EH (cell line): ENCODE data around the gene HACD4.
"Not testable (repeated sequence)": the region's sequence is repeated elsewhere in the genome, so short reads cannot be mapped to it uniquely, and the experiment has no call there.

Experiments used
- DNase-seq: peaks from one replicate; pipeline ENCODE4 v3.0.0-alpha.2; 2015; ENCODE audit warnings: low read depth

HACD4 gene

DNA sequence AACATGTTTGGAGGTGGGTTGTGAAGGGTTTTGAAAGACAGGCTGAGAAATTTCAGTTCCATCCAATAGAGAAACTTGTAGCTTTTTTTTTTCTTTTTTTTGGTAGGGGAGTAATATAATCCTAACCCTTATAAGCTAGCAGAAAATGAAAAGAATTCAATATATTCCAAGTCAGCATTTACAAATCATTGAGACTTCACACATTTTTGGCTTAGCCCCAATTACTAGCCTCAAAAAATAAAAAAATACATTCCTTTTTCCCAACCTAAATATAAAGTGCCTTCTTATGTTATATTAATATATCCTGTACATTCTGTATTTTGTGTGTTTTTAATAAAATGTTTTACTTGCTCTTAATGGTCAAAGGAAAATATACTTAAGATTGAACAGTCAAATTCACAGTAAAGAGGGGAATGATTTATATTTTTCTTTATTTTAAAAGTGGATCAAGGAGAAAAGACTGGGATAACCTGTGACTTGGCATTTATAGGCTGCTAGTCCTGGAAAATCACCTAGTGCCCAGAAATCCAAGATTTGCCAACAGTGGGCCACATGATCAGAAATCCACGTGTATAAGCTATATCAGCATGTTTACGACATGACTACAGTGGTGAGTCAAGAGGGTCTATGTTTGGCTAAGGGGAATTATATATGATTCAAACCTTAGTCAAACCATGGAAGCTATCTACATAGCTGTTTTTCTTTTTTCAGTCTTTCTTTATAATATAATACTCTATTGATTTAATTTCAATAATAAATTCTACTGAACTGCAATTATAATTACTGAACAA, 14.5 kb downstream of the HACD4 start:
- peak; percentile 61 for DNase-seq

DNA sequence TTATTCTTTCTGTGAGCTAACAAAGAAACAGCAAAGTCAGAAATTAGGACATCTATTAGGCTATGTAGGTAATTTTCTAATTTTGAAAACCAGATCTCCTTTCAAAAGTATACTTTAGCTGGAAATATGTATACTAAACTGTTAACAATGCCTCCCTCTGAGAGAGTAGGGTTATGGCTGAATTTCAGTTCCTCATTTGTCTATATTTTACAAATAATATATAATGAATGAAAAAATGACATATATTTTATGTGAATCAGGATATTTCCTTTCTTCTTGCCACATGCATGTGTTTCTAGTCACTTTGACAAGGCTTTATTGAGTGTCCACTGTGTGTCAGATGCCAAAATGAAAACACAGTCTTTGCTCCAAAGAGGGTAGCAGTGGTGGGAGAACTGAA, 15.4 kb downstream of the HACD4 start:
- no peak for DNase-seq

DNA sequence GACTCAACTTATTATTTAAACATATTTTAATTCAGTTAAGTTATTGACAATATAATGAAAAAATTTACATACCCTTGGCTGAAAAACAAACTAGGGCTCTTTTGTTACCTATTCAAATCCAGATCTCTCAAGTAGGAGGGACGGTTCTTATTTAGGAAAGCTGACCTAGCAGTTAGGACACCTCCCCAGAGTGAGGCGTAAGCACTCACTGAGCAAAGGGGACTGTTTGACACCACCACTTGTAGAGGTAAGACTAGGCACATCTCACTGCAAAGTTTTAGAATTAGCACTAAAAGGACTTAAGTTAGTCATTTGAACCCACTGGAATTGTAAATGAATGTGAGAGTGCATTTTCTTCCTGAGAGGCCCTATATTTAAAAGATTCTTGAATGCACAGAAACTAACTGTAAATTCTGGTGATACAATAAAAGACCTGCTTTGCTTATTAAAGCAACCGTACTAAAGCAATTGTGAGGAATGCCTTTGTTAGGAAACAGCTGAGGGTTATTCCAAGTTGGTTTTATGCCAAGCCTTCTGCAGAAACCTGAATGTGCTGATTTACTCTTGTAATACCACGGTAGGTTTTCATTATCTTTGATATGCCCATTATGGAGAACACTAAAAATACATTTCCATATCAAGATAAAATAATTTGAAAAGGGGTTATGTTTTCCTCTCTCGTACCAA, 16.2 kb downstream of the HACD4 start:
- no peak for DNase-seq

DNA sequence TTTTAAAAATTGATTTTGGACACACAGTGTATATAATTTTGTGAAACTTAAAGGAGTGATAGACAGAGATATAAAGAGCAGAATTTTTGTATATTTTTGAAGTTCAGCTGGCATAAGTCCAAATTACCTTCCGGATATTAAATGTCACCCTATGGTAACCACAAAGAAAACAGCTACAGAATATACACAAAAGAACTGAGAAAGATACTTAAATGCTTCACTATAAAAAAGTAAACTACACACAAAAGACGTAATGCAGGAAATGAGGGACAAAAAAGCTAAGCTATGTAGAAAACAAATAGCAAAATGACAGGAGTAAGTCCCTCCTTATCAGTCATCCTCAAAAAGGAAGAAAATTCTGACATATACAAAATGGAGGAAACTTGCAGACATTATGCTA, 29.4 kb downstream of the HACD4 start:
- no peak for DNase-seq

DNA sequence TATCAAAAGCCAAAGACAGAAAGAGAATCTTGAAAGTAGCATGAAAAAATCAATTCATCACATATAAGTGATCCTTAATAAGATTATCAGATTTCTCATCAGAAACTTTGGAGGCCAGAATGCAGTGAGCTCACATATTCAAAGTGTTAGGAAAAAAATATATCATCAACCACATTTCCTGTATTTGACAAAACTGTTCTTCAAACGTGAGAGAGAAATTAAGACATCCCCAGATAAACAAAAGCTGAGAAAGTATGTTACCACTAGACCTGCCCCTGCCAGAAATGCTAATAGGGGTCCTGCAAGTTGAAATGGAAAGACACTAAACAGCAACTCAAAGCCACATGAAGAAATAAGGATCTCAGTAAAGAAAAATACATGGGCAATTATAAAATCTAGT, 29.9 kb downstream of the HACD4 start:
- DNase-seq, result no peak

DNA sequence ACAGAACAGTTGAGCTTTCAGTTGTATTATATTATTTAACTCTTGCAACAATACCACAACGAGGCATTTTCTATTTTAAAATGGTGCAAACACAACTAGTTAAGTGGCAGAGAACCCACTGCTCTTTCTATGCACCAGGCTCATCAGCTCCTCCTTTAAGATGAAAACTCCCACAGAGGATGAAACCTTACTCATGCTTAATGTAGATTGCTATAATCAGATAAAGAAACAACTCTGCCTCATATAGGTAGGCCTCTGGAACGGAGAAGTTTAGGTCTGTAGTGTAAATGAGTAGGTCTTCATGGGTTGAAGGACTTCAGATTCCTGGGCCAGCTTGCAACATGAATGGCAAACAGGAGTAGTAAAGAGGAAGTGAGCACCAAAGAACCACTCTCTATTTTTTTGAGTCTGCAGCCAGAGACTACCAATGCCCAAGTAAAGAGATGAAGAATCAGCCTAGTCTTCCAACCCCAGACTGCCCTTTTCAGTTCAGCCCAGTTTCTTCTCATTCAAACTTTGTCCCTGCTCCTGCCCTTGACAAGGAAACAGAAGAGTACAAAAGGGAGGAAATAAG, 33.9 kb downstream of the HACD4 start:
- no peak for DNase-seq

DNA sequence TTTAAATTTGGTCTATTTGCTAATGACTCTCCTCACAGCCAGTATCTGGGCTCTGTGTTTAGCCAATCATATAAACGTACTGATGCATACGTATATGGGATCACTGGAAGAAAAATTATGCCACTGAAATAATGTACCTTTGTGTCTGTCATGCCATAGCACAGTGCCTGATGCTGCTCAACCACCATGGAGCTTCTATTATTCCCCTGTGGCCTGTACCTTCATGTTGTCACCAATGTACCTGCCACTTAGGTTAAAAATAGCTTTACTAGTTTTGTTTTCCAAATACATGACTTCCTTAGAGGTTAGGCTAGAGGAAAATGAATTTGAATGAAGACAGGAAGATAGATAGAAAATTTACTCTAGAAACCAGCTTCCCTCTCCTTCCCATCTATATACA, 34.6 kb downstream of the HACD4 start:
- DNase-seq, result no peak

DNA sequence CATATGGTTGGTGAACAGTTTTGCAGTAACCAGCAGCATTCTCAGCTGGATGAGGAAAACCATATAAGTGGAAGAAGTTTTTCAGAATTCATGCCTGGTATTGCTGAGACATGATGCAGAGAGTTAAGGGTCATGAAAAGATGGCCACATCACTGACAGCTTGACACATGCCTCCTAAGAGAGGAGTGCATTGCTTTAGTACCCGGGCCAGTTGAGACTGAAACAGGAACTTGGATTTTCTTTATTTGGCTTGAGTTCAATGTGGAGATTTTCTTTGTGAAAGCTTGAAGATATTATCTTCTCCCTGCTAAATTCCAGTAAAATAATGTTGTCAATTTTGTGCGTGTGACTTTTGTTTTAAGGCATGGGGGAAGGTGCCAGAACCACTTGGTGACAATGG, 35.8 kb downstream of the HACD4 start:
- no peak for DNase-seq

DNA sequence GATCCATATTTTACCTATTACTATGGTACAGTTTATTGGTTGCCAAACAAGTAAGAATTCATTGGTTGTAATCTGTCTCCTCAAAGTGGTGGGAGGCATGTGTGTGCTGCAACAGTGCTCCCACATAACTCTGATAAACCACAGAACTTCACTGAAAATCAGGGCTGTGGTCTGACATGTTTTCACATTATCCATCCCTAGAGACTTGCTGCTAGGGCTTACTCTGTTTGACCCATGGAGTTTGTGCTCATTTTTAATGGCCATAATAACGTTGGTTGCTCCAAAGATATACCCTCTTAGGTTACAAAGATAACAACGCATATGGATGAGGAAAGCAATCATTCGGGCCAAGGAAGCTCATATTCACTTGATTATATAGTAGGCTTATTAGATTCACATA, 37.0 kb downstream of the HACD4 start:
- DNase-seq, result no peak

DNA sequence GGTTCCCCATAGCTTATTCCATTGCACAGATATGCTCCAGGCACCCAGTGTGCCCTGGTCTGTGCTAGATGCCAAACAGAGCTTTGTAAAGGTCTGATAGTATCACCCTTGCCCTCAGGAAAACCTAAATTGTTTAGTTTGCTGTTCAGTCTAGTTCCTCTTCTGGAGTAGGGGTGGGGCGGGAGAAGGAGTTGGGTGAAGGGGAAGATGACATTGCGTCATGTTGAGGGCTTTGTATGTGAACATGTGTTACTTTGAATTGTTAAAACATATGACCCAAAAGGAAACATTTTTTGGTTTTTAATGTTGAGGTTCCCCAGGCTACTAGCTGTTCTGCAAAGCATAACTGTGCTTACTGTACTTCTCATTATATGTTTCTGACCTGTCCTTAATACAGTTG, 40.6 kb downstream of the HACD4 start:
- DNase-seq, result no peak

DNA sequence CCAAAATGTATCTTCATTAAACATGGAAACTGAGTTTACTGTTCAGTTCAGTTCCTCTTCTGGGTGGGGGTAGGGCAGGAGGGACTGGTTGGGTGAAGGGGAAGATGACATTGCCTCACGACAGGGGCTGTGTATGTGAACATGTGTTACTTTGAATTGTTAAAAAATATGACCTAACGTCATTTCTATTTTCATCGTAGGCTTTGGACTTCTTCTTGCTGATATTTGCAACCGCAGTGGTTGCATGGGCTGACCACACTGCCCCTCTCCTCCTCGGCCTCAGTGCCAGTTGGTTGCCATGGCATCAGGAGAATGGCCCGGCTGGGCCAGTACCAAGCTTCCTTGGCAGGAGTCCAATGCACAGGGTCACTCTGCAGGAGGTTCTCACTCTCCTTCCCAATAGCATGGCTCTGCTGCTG, 41.5 kb downstream of the HACD4 start:
- no peak for DNase-seq

DNA sequence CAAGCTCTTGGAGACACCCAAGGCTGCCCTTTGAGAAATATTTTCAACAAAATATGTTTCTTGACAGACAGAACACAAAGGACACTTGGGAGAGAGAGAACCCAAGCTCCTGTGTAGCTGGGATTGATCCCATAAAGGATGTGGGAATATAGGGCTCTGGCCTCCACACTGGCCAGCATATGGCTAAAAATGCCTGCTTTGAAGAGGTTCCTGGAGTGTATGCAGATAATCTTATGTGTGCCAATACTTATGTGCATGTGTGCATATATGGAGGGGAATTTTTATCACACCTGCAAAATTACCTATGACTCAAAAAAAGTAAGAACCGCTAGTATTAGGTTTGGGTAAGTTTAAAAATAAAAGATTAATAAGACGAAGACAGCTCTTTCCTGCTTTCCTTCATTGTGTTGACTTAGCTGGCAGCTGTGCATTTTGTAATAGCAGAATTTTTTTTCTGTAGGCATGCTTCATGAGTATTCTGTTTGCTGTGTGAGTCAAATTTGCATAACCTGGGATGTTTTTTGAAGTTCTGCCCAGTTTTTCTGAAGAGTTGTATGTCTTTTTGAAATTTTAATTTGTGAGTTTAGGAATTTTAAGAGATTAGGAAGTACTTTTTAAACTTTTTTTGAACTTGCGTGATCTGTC, 42.6 kb downstream of the HACD4 start:
- peak; percentile 5 for DNase-seq

DNA sequence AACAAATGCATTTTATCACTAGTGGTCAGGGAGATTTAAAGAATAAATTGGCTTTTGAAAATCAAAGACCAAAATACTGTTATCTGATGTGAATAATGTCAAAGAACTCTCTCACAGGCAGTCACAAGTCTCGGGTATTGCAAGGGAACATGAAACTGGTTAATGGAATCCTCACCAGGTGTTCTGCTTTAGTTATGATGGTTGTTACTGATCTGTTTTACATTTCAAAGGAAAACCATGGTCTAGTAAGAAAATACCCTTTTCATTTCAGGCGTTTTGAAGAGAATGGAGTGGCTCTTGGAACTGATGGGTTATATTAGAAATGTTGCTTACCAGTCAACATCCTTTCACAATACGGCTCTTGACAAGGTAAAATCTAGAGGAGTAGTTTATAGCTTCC, 43.4 kb downstream of the HACD4 start:
- DNase-seq, result no peak

DNA sequence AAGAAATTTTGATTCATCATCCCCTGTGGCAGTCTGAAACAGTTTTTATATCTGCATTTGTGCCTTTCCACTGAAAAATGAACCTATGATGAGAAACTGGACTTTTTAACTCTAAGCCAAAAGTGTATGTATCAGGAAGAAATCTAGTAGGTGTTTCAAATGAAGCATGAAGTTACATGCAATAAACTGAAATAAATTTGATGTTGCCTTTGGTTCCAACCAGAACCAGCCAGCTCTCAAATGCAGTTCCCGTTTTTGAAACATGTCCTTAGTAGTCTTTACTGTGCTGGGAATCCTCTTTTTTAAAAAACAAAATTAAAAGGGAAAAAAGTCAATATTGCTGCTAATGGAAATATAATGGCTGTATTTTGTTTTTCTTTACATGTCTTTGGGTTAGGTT, 43.9 kb downstream of the HACD4 start:
- no peak for DNase-seq

DNA sequence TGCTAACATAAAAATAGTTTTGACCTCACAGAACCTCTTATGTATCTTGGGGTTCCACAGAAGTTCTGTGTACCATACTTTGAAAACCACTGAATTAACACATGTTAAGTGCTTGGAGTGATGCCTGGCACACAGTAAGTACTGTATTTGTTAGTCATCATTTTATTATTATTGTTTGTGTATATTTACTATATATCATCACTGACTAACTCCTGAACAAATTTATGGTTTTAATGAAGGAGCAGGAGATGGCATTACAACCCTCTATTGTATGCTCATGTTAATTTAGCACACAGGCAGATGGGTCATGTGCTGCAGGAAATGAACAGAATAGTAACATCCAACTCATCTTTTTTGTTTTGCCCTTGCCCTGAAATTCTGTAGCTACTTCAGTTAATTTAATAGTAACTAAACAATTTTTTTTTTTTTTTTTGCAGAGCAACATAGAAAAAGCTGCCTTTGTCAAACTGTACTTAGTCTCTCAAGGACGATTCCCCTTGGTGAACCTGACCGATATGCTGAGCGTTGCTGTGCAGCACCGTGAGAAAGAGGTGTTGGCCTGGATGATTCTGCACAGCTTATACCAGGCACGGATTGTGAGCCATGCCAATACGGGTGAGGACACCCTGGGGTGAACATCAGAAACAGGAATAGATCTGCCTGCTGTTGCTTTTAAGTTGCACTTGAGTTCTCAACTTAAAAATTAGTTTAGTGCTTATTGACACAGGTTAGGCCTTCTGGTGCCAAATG, 45.4 kb downstream of the HACD4 start:
- DNase-seq, result no peak

DNA sequence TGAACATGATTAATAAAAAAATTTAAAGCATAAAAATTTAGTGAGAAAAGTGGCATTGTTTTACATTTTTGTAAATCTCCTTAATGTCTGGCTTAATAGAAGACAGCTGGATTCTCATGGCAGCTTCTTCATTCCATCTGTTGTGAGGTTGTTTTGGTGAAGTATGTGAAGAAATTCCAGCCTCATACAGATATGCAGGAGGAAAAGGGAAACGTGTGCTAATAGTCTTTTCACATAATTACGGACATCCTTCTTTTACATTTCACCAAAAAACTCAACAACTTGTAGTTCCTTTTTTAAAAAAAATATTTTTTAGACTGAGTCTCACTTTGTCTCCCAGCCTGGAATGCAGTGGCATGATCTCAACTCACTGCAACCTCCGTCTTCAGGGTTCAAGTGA, 46.9 kb downstream of the HACD4 start:
- DNase-seq, result peak; percentile 56

DNA sequence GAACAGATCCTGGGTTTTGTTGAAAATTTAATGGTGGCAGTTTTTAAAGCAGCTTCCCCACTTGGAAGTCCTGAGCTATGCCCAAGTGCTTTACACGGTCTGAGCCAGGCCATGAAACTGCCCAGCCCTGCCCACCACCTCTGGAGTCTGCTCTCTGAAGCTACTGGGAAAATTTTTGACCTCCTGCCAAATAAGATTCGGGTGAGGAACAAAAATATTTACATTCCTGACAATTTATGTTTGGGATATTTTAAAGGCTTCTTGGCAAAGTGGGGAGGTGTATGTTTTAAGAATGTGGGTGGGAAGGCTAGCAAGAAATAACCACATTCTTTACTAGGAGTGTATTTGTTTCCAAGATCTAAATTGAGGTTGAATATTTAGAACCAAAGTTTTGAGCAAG, 50.0 kb downstream of the HACD4 start:
- peak; percentile 94 for DNase-seq

DNA sequence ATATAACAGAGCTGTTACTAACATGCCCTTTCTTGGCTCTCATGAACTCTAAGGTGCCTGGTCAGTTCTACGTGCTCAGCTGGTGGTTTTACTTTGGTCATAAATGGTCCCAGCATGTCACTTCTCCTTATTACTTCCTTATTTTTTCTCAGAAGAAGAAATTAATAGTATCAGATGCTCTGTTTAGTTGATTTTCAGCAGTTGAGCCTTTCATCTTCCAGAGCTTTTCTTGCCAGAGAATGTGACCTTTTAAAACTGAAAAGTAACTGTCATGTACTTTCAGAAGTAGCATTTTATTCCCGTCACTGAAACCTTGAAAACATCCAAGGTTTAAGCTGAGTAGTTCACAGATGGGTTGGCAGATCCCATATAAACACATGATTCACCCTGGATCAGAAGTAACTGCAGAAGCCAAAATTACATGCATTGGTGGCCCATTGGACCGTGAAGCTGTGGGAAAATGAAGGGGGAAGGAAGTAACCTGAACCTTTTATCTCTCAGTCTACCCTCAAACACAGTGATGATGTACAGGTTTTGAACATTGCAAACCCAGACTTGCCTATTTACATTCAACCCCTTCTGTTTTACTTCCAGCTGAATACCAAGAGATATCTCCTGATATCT, 50.5 kb downstream of the HACD4 start:
- DNase-seq, result peak; percentile 87

DNA sequence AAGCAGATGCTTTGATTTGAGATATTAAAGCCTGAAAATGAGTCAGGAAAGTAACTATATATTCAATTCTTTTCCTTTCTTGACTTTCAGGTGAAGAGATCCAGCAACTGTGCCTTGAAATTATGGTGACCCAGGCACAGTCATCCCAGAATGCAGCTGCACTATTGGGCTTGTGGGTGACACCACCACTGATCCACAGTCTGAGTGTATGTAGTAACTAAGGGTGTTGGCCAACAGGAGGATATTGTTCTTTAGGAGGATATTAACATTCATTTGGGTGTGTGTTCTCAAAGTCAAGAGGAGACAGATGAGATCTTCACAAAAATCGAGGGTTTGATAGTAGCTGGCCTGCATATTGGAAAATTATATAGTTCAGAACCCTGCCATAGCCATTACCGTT, 53.2 kb downstream of the HACD4 start:
- no peak for DNase-seq

DNA sequence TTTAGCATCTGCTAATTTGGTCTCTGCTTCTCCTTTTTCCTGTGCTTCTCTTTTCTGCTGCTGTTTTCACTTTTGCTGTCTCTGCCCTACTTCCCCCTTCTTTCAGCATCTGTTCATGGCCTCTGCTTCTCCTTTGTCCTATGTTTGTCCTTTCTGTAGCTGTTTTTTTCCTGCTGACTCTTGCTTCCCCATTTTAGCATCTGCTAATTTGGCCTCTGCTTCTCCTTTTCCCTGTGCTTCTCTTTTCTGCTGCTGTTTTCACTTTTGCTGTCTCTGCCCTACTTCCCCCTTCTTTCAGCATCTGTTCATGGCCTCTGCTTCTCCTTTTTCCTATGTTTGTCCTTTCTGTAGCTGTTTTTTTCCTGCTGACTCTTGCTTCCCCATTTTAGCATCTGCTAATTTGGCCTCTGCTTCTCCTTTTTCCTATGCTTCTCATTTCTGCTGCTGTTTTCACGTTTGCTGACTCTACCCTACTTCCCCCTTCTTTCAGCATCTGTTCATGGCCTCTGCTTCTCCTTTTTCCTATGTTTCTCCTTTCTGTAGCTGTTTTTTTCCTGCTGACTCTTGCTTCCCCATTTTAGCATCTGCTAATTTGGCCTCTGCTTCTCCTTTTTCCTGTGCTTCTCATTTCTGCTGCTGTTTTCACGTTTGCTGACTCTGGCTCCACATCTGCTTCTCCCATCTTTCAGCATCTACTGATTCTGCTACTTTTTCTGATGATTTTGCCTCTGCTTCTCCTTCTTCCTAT, 57.1 kb downstream of the HACD4 start:
- DNase-seq, result not testable (repeated sequence)
